ENCODE results near the gene ISCU.
A peak's percentile ranks its signal among the peaks of the same experiment; 100 is the strongest.

The ISCU gene

GRCh38 chr12:108562348-108563135 is at the start of gene ISCU:
TSS of gene ISCU (plus strand) at chr12:108562596. CDS start at chr12:108562623, 27 bp downstream.
- DNase-seq: peak; percentile 99

- no peak for DNase-seq
Measured at GRCh38 chr12:108514468-108514972, 47.9 kb upstream of the ISCU start.

GRCh38 chr12:108514973-108515814 is 47.2 kb upstream of the ISCU start, which contains the start of gene FICD:
TSS of gene FICD (plus strand) at chr12:108515277. CDS start at chr12:108516973, 1,696 bp downstream.
- DNase-seq: peak; percentile 99

- DNase-seq: no peak
Measured at GRCh38 chr12:108515916-108516315, 46.5 kb upstream of the ISCU start.

GRCh38 chr12:108516511-108517275 is 45.7 kb upstream of the ISCU start:
- DNase-seq: no peak

- DNase-seq: no peak
Measured at GRCh38 chr12:108517288-108518100, 44.9 kb upstream of the ISCU start.

GRCh38 chr12:108518101-108518715 is 44.2 kb upstream of the ISCU start:
- no peak for DNase-seq

GRCh38 chr12:108518716-108519496 is 43.5 kb upstream of the ISCU start:
- no peak for DNase-seq

GRCh38 chr12:108519558-108519957 is 42.8 kb upstream of the ISCU start:
- DNase-seq: no peak

GRCh38 chr12:108523365-108523764 is 39.0 kb upstream of the ISCU start:
- no peak for DNase-seq

- DNase-seq: no peak
Measured at GRCh38 chr12:108525681-108526080, 36.7 kb upstream of the ISCU start.

- no peak for DNase-seq
Measured at GRCh38 chr12:108526482-108527165, 35.8 kb upstream of the ISCU start.

GRCh38 chr12:108527166-108527496 is 35.3 kb upstream of the ISCU start:
- DNase-seq: no peak

- DNase-seq: no peak
Measured at GRCh38 chr12:108530161-108530560, 32.2 kb upstream of the ISCU start.

- no peak for DNase-seq
Measured at GRCh38 chr12:108531929-108532848, 30.2 kb upstream of the ISCU start.

- no peak for DNase-seq
Measured at GRCh38 chr12:108538146-108538545, 24.2 kb upstream of the ISCU start.

GRCh38 chr12:108538616-108539195 is 23.7 kb upstream of the ISCU start:
- no peak for DNase-seq

- DNase-seq: no peak
Measured at GRCh38 chr12:108542320-108542719, 20.1 kb upstream of the ISCU start.

GRCh38 chr12:108543652-108544051 is 18.7 kb upstream of the ISCU start:
- no peak for DNase-seq

Measured in right forelimb (tissue), 1 donor.